ENCODE data around the gene SDHC. TPM values are rescaled to one million over a fixed set of nuclear protein-coding genes. Genes with fewer than 3 reads are reported as not detected.

The SDHC gene
- total and polyA plus RNA-seq, 2 of the 8 experiments (the other 6 are each of a cell fraction or from before 2014, with no cell fraction given), result 224 to 305 TPM

DNA sequence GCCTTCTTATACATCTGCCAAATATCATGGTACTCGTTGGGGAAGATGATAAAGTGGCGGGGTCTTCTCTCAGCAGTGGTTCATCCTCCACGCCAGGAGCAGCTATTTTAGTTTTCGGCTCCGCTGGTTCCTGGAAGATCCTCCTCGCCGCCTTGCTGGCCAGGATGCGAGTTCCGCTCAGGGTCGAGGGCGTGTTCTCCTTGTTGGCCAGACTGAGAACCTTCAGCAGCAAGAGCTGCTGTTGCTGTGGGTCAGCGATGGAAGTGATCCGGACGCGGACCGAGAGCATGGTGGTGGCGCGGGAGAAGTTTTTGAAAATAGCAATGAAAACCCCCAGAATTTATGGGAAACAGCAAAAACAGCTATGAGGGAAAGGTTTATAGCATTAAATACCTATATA is 64.9 kb downstream of the SDHC start:
- Histone ChIP-seq H3K56ac (replicated peaks; ENCODE audit: insufficient read length, low read depth, low read length) (no peak overlapping the region), H4K20me1 (replicated peaks in 1 of 2; ENCODE audit: control insufficient read depth in 1 of 2, insufficient read depth in 2 of 2, low read length in 2 of 2) (no peaks in the 10 kb centered on the region), H3K9me3 (ENCODE audit: insufficient read depth in 2 of 2, low read depth in 1 of 2, low read length in 1 of 2) (no peaks in the 10 kb centered on the region), H2BK20ac (ENCODE audit: low read length) (no peak overlapping the region), H2BK12ac (ENCODE audit: low read depth, low read length) (no peak overlapping the region), H4K91ac (replicated peaks; ENCODE audit: insufficient read length, low read length) (no peak overlapping the region), H3K4me2 (ENCODE audit: insufficient read depth in 1 of 2, low read depth in 2 of 2, low read length in 2 of 2) (no peak overlapping the region), H3K14ac (ENCODE audit: insufficient read length) (no peak overlapping the region), H2AK5ac (ENCODE audit: low read depth, low read length) (no peak overlapping the region), H4K8ac (ENCODE audit: extremely low read depth, insufficient read depth, low read length) (no peak overlapping the region), H3K79me1 (ENCODE audit: low read depth, low read length) (no peaks in the 10 kb centered on the region), H2BK5ac (ENCODE audit: low read depth, low read length) (no peak overlapping the region), H3K9ac (replicated peaks in 1 of 4; ENCODE audit: extremely low read depth in 1 of 4, low read depth in 3 of 4, low read length in 3 of 4) (no peak overlapping the region), H3K23me2 (ENCODE audit: low read depth, low read length) (no peaks in the 10 kb centered on the region), H4K5ac (ENCODE audit: insufficient read length, low read depth, low read length) (no peak overlapping the region), H2BK120ac (replicated peaks; ENCODE audit: low read depth, low read length) (no peak overlapping the region), H3K79me2 (ENCODE audit: control insufficient read depth in 1 of 2, insufficient read depth in 2 of 2, low read length in 2 of 2) (no peaks in the 10 kb centered on the region), H3K4me1 (replicated peaks in 1 of 4; ENCODE audit: control insufficient read depth in 3 of 4, insufficient read depth in 4 of 4, low read length in 3 of 4) (no peaks in the 10 kb centered on the region), H3K23ac (ENCODE audit: insufficient read length) (no peak overlapping the region), H2AFZ (ENCODE audit: low read length) (no peak overlapping the region), H3K36me3 (ENCODE audit: control insufficient read depth in 2 of 4, insufficient read depth in 4 of 4, low read length in 3 of 4) (no peaks in the 10 kb centered on the region), H3K4me3 (ENCODE audit: extremely low read depth in 1 of 4, insufficient read depth in 2 of 4, low read depth in 3 of 4, low read length in 4 of 4) (no peak overlapping the region), H3K18ac (ENCODE audit: extremely low read depth, low read length) (no peak overlapping the region), H2BK15ac (ENCODE audit: low read length) (no peak overlapping the region), H3K27me3 (replicated peaks in 1 of 4; ENCODE audit: control insufficient read depth in 3 of 4, extremely low read depth in 1 of 4, insufficient read depth in 3 of 4, low read length in 3 of 4) (no peaks in the 10 kb centered on the region), H3K4ac (replicated peaks; ENCODE audit: insufficient read length, low read depth, low read length) (no peak overlapping the region), H3K27ac (ENCODE audit: low read depth, low read length) (no peak overlapping the region)
- DNase-seq (ENCODE audit: low read depth in 1 of 2, low spot score in 2 of 2), result no peak
- TF ChIP-seq KDM4A (IDR thresholded peaks at IDR 0.05; ENCODE audit: low read depth, low read length, severe bottlenecking) (no peak), CHD1 (IDR thresholded peaks at IDR 0.05; ENCODE audit: low read depth, low read length) (no peak), CBX5 (IDR thresholded peaks at IDR 0.05; ENCODE audit: low read depth, low read length) (no peak)
- 92% methylated on average over 18 of the region's 18 CpGs; no CpG with 5 or more reads in 1 of the 2 experiments for WGBS, 2 experiments (ENCODE audit: extremely low coverage in 1 of 2, insufficient coverage in 1 of 2, insufficient read length in 1 of 2, insufficient replicate concordance in 2 of 2, low coverage in 1 of 2, low lambda C conversion rate in 2 of 2, missing lambda C conversion rate in 1 of 2)
- ChIA-PET POLR2A (ENCODE audit: partially characterized antibody) (no interaction called here), CTCF (ENCODE audit: partially characterized antibody) (interaction anchor here (0.7 to 10.4 kb wide), 8 partner anchors 9 to 186 kb away, joined by 3 to 137 read pairs (median 4); partner anchors contain the start of genes CFAP126 and TOMM40L)
- no peak for FAIRE-seq

All from H1 (cell line).